CD14-positive monocyte (primary cell): Measurements from ENCODE around the gene NSMF. TPM values are rescaled to one million over a fixed set of nuclear protein-coding genes. Genes with fewer than 3 reads are reported as not detected.
"Not testable (repeated sequence)": the region's sequence is repeated elsewhere in the genome, so short reads cannot be mapped to it uniquely, and the experiment has no call there.

Experiments
- DNase-seq, 3 donors: peaks; one replicate each; pipeline ENCODE4 v3.0.0-alpha.2; 2011 to 2022
- H2AFZ ChIP-seq: 2 replicates; pipeline ENCODE4 v1.6.0; 2012; ENCODE audit warnings: mild to moderate bottlenecking, low read depth, low read length, inconsistent platforms; ENCODE audit not compliant: insufficient read depth, poor library complexity, severe bottlenecking
- H3K27ac ChIP-seq, 2 donors: 1 replicate in 1 of 2; 2 replicates in 1 of 2; pipeline ENCODE4 v1.5.1; 2012 to 2013; ENCODE audit warnings: low read length in 2 of 2, control low read depth in 1 of 2, inconsistent platforms in 1 of 2, low read depth in 1 of 2, mild to moderate bottlenecking in 1 of 2
- H3K27me3 ChIP-seq, 2 donors: one replicate each; pipeline versions ENCODE4 v1.6.0 to v1.6.1; 2011 to 2013; ENCODE audit warnings: low read length in 2 of 2; ENCODE audit not compliant: control insufficient read depth in 2 of 2, insufficient read depth in 2 of 2
- H3K36me3 ChIP-seq, 2 donors: replicated peaks in 1 of 2; 1 replicate in 1 of 2; 2 replicates in 1 of 2; pipeline versions ENCODE4 v1.5.1 to v1.6.1; 2012 to 2013; ENCODE audit warnings: low read length in 2 of 2, control low read depth in 1 of 2, inconsistent platforms in 1 of 2, mild to moderate bottlenecking in 1 of 2; ENCODE audit not compliant: insufficient read depth in 2 of 2, control insufficient read depth in 1 of 2
- H3K4me1 ChIP-seq, 2 donors: 1 replicate in 1 of 2; 2 replicates in 1 of 2; pipeline versions ENCODE4 v1.5.1 to v1.6.1; 2012 to 2013; ENCODE audit warnings: low read length in 2 of 2, control low read depth in 1 of 2, inconsistent platforms in 1 of 2, mild to moderate bottlenecking in 1 of 2, moderate library complexity in 1 of 2; ENCODE audit not compliant: insufficient read depth in 2 of 2, control insufficient read depth in 1 of 2
- H3K4me2 ChIP-seq: replicated peaks from 2 replicates; pipeline ENCODE3; 2012; ENCODE audit warnings: low read length, moderate library complexity, mild to moderate bottlenecking; ENCODE audit not compliant: poor library complexity, severe bottlenecking; ENCODE audit errors: extremely low read depth
- H3K4me3 ChIP-seq, 3 experiments: fragments of 200-600 bp in 1 of 3; sonication (generic) in 1 of 3; replicated peaks in 1 of 3; 1 replicate in 2 of 3; 2 replicates in 1 of 3; pipeline ENCODE4 v1.5.1; 2011 to 2013; ENCODE audit warnings: low read length in 3 of 3, mild to moderate bottlenecking in 3 of 3, control low read depth in 2 of 3, low read depth in 2 of 3, inconsistent platforms in 1 of 3, moderate library complexity in 1 of 3
- H3K79me2 ChIP-seq: 2 replicates; pipeline ENCODE4 v1.6.0; 2012; ENCODE audit warnings: mild to moderate bottlenecking, control low read depth, inconsistent platforms, low read length, moderate library complexity; ENCODE audit not compliant: insufficient read depth
- H3K9ac ChIP-seq: 2 replicates; pipeline ENCODE4 v1.6.0; 2017; ENCODE audit warnings: low read length, mild to moderate bottlenecking; ENCODE audit not compliant: insufficient read depth, poor library complexity, severe bottlenecking
- H3K9me3 ChIP-seq, 2 donors: replicated peaks in 1 of 2; 1 replicate in 1 of 2; 2 replicates in 1 of 2; pipeline versions ENCODE4 v1.5.1 to v1.6.1; 2012 to 2013; ENCODE audit warnings: low read length in 2 of 2, control low read depth in 1 of 2; ENCODE audit not compliant: control insufficient read depth in 1 of 2, insufficient read depth in 1 of 2
- H4K20me1 ChIP-seq: 2 replicates; pipeline ENCODE4 v1.6.0; 2012; ENCODE audit warnings: mild to moderate bottlenecking, low read length, control low read depth, moderate library complexity; ENCODE audit not compliant: insufficient read depth
- H3K27ac Mint-ChIP-seq, 7 donors: one replicate each; pipeline ENCODE4 v1.8.0; 2020; ENCODE audit warnings: mild to moderate bottlenecking in 7 of 7, mixed read lengths in 7 of 7, moderate library complexity in 6 of 7, inconsistent platforms in 2 of 7
- H3K27me3 Mint-ChIP-seq, 3 donors: one replicate each; pipeline ENCODE4 v1.8.0; 2021 to 2022; ENCODE audit warnings: low read depth in 3 of 3, mild to moderate bottlenecking in 3 of 3, mixed read lengths in 3 of 3, moderate library complexity in 3 of 3, inconsistent platforms in 1 of 3
- H3K36me3 Mint-ChIP-seq, 2 donors: one replicate each; pipeline ENCODE4 v1.8.0; 2020; ENCODE audit warnings: mixed read lengths in 2 of 2, inconsistent platforms in 1 of 2, mild to moderate bottlenecking in 1 of 2
- H3K4me1 Mint-ChIP-seq: one replicate; pipeline ENCODE4 v1.8.0; 2020; ENCODE audit warnings: mild to moderate bottlenecking, mixed read lengths
- H3K4me3 Mint-ChIP-seq, 2 donors: one replicate each; pipeline ENCODE4 v1.8.0; 2020; ENCODE audit warnings: mild to moderate bottlenecking in 2 of 2, mixed read lengths in 2 of 2, moderate library complexity in 1 of 2
- H3K9me3 Mint-ChIP-seq, 7 donors: one replicate each; pipeline ENCODE4 v1.8.0; 2020 to 2022; ENCODE audit warnings: mixed read lengths in 7 of 7, mild to moderate bottlenecking in 6 of 7, moderate library complexity in 6 of 7, inconsistent platforms in 2 of 7
- WGBS: methylation state at CpG from one replicate; pipeline ENCODE4 v1.1.5; 2013; ENCODE audit warnings: missing lambda C conversion rate; ENCODE audit not compliant: insufficient coverage; 5-methylcytosine and 5-hydroxymethylcytosine counted together
- intact Hi-C, 2 donors: fragments of 100-400 bp; cut with micrococcal nuclease; formaldehyde crosslinking; loops; one replicate each; pipeline versions ENCODE4 v1.15.0 to v1.15.1; 2023
- polyA plus RNA-seq, 3 donors: library from polyadenylated mRNA; depleted of rRNA in 1 of 3; unstranded in 2 of 3; stranded (reverse) in 1 of 3; fragments of 300-500 nt in 2 of 3; fragments of >200 nt in 1 of 3; fragmentation: Illumina TruSeq in 2 of 3; gene quantifications; 1 replicate in 2 of 3; 2 replicates in 1 of 3; pipeline ENCODE4 v1.2.3, GENCODE V29; 2012 to 2021
- TF ChIP-seq, protein P1 (sequence below): fragments of 200-600 bp; IDR thresholded peaks from one replicate; pipeline ENCODE4 v1.8.0; 2022; ENCODE audit warnings: antibody characterized with exemption, mild to moderate bottlenecking

NSMF gene
- polyA plus RNA-seq, 3 donors = 4.6 to 68.4 (median 5.3) TPM

DNA sequence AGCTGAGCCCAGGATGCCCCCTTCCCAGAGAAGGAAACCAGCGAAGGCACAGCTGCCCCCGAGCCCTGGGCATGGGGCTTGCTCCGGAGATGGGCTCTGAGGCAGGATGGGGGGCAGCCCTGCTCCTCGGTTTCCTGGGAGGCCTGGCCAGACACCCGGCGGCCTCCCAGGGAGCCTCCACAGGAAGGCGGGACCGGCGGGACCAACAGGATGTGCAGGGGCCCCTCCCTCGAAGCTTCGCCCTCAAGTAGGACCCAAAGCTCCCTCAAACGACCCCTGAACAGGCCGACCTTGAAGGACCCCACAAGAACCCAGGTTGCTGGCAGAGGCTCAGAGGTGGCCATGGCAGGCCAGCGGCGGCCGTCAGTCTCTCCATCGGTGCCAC, 47.9 kb downstream of the NSMF start:
- H3K27me3 Mint-ChIP-seq = peaks cover 26 to 66% (median 38%) of the 10 kb centered on the region in 3 donors
- Histone ChIP-seq H3K9me3 (no peaks in the 10 kb centered on the region), H3K27me3 (peaks cover 8 to 36% of the 10 kb centered on the region in 2 donors), H3K79me2 (peaks cover 7% of the 10 kb centered on the region), H3K36me3 (no peaks in the 10 kb centered on the region), H3K9ac (peak overlapping the region; percentile 21), H3K4me2 (no peak overlapping the region), H3K4me3 (no peak overlapping the region), H2AFZ (no peak overlapping the region), H3K27ac (no peak overlapping the region), H4K20me1 (peaks cover 53% of the 10 kb centered on the region), H3K4me1 (peaks cover 22 to 24% of the 10 kb centered on the region in 2 donors)
- TF ChIP-seq, protein P1, sequence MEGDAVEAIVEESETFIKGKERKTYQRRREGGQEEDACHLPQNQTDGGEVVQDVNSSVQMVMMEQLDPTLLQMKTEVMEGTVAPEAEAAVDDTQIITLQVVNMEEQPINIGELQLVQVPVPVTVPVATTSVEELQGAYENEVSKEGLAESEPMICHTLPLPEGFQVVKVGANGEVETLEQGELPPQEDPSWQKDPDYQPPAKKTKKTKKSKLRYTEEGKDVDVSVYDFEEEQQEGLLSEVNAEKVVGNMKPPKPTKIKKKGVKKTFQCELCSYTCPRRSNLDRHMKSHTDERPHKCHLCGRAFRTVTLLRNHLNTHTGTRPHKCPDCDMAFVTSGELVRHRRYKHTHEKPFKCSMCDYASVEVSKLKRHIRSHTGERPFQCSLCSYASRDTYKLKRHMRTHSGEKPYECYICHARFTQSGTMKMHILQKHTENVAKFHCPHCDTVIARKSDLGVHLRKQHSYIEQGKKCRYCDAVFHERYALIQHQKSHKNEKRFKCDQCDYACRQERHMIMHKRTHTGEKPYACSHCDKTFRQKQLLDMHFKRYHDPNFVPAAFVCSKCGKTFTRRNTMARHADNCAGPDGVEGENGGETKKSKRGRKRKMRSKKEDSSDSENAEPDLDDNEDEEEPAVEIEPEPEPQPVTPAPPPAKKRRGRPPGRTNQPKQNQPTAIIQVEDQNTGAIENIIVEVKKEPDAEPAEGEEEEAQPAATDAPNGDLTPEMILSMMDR = no peak
- H3K4me1 Mint-ChIP-seq = peaks cover 18% of the 10 kb centered on the region
- no peak overlapping the region for H3K27ac Mint-ChIP-seq
- H3K36me3 Mint-ChIP-seq = peaks cover 5 to 7% of the 10 kb centered on the region in 2 donors
- H3K9me3 Mint-ChIP-seq = peaks cover 0 to 4% (median 0%) of the 10 kb centered on the region in 7 donors
- H3K4me3 Mint-ChIP-seq = no peak overlapping the region
- no peak for DNase-seq
- intact Hi-C loops = no loop called here
- WGBS = 8% methylated on average over 13 of the region's 17 CpGs

DNA sequence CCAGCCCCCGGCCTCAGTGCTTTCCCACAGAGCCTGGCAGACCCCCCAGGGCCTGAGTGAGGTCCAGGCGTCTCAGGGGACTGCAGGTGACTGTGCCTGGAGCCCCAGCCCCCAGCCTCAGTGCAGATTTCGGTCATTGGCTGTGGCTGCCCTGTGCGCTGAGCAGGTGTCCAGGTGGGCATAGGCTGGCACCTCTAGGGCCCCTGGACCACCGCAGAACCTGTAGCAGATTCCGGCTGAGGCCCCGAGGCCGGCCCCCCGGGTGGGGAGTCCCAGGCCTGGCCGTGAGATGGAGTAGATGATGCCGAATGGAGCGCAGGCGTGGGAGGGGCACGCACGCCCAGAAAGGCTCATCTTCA, 48.3 kb downstream of the NSMF start:
- no peak for DNase-seq
- Histone ChIP-seq H3K9me3 (no peaks in the 10 kb centered on the region), H3K36me3 (no peaks in the 10 kb centered on the region), H3K27me3 (peaks cover 9 to 39% of the 10 kb centered on the region in 2 donors), H3K4me3 (no peak overlapping the region), H3K4me1 (peaks cover 22 to 24% of the 10 kb centered on the region in 2 donors), H3K4me2 (no peak overlapping the region), H4K20me1 (peaks cover 53% of the 10 kb centered on the region), H2AFZ (no peak overlapping the region), H3K9ac (peak overlapping the region; percentile 21), H3K79me2 (peaks cover 5% of the 10 kb centered on the region), H3K27ac (no peak overlapping the region)
- intact Hi-C loops = no loop called here
- WGBS = 86% methylated on average over 10 of the region's 15 CpGs
- H3K4me1 Mint-ChIP-seq = peaks cover 18% of the 10 kb centered on the region
- H3K27me3 Mint-ChIP-seq = peaks cover 28 to 66% (median 41%) of the 10 kb centered on the region in 3 donors
- H3K27ac Mint-ChIP-seq = no peak overlapping the region
- H3K4me3 Mint-ChIP-seq = no peak overlapping the region
- TF ChIP-seq, protein P1 = no peak
- H3K9me3 Mint-ChIP-seq = peaks cover 0 to 4% (median 0%) of the 10 kb centered on the region in 7 donors
- peaks cover 7% of the 10 kb centered on the region in 2 donors for H3K36me3 Mint-ChIP-seq

DNA sequence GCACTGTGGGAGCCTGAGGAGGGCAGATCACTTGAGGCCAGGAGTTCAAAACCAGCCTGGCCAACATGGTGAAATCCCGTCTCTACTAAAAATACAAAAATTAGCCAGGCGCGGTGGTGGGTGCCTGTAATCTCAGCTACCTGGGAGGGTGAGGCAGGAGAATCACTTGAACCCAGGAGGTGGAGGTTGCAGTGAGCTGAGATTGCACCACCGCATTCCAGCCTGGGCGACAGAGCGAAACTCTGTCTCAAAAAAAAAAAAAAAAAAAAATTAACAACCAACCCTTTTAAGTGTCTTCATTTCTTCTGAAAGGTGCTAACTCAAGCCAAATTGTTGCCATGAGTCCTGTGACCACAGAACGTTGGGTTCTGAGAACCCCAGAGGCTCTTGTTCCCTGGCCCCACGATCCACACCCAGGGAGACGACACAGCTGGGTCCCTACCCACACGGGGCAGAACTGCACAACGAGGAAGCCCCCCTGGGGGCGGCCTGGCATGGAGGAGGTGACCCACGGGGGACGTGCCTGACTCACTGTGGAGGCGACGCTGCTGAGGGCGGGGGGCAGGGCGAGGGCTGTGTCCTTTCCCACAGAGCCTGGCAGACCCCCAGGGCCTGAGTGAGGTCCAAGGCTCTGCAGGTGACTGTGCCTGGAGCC, 48.8 kb downstream of the NSMF start:
- 57% methylated on average over 12 of the region's 18 CpGs for WGBS
- H3K4me2 ChIP-seq, H3K36me3 ChIP-seq, H3K27ac ChIP-seq, H3K4me3 ChIP-seq, H3K9me3 Mint-ChIP-seq, DNase-seq, H3K9me3 ChIP-seq, intact Hi-C loops, H3K79me2 ChIP-seq, H3K27ac Mint-ChIP-seq, H2AFZ ChIP-seq, H3K9ac ChIP-seq, H3K36me3 Mint-ChIP-seq: not testable (repeated sequence)
- peaks cover 33 to 71% (median 44%) of the 10 kb centered on the region in 3 donors for H3K27me3 Mint-ChIP-seq
- Histone ChIP-seq H3K27me3 (peaks cover 9 to 39% of the 10 kb centered on the region in 2 donors), H3K4me1 (peaks cover 22 to 24% of the 10 kb centered on the region in 2 donors), H4K20me1 (peaks cover 52% of the 10 kb centered on the region)
- H3K4me3 Mint-ChIP-seq = peak overlapping the region in 1 of 2 donors; percentile 51
- H3K4me1 Mint-ChIP-seq = peaks cover 21% of the 10 kb centered on the region
